Measurements from ENCODE around the gene OR7C1. TPM values are rescaled to one million over a fixed set of nuclear protein-coding genes. Genes with fewer than 3 reads are reported as not detected.

OR7C1 gene
- total RNA-seq, 1 experiment from 2014 or later, result not detected

- H3K27ac Mint-ChIP-seq, result no peak overlapping the region
- ATAC-seq (no peak), DNase-seq (ENCODE audit: low spot score) (no peak)
- H3K27me3 Mint-ChIP-seq (ENCODE audit: low read depth), result peaks cover 11% of the 10 kb centered on the region
- H3K4me1 Mint-ChIP-seq, result no peaks in the 10 kb centered on the region
- ChIA-PET POLR2A (no interaction called here), CTCF (no interaction called here)
- H3K4me3 Mint-ChIP-seq, result no peak overlapping the region
- H3K36me3 Mint-ChIP-seq, result peaks cover 14% of the 10 kb centered on the region
- TF ChIP-seq ZNF425 (CRISPR knock-in tag; conservative IDR thresholded peaks at IDR 0.05) (no peak), FOXK1 (CRISPR knock-in tag; IDR thresholded peaks at IDR 0.05) (no peak), SP1 (CRISPR knock-in tag; conservative IDR thresholded peaks at IDR 0.05) (no peak), ZNF263 (CRISPR knock-in tag; IDR thresholded peaks at IDR 0.05; ENCODE audit: low read depth) (no peak), ZBTB21 (CRISPR knock-in tag; IDR thresholded peaks at IDR 0.05; ENCODE audit: borderline replicate concordance) (no peak)
- peaks cover 26% of the 10 kb centered on the region for H3K9me3 Mint-ChIP-seq
Observed at GRCh38 chr19:14871619-14872230, 36.7 kb upstream of the OR7C1 start.

GRCh38 chr19:14868497-14868896, 33.5 kb upstream of the OR7C1 start:
- ATAC-seq, result no peak
- Mint-ChIP-seq H3K27ac (no peak overlapping the region), H3K27me3 (ENCODE audit: low read depth) (peaks cover 10% of the 10 kb centered on the region; the same call in 1 of the 2 replicates), H3K9me3 (peaks cover 53% of the 10 kb centered on the region), H3K4me1 (no peaks in the 10 kb centered on the region), H3K36me3 (peaks cover 21% of the 10 kb centered on the region), H3K4me3 (no peak overlapping the region)
- ChIA-PET POLR2A (no interaction called here), CTCF (no interaction called here)
- no peak for DNase-seq (ENCODE audit: low spot score)
- TF ChIP-seq ZNF281 (CRISPR knock-in tag; IDR thresholded peaks at IDR 0.05), result no peak
- TF ChIP-seq JUN (CRISPR knock-in tag; IDR thresholded peaks at IDR 0.05), result no peak
- TF ChIP-seq ZNF317 (CRISPR knock-in tag; IDR thresholded peaks at IDR 0.05; ENCODE audit: borderline replicate concordance, low read depth), result no peak
- TF ChIP-seq ESRRA (CRISPR knock-in tag; IDR thresholded peaks at IDR 0.05; ENCODE audit: borderline replicate concordance), result no peak
- no peak for TF ChIP-seq FOXP1 (CRISPR knock-in tag; IDR thresholded peaks at IDR 0.05; ENCODE audit: borderline replicate concordance)
- TF ChIP-seq AFF4 (CRISPR knock-in tag; IDR thresholded peaks at IDR 0.05; ENCODE audit: borderline replicate concordance), result no peak
- no peak for TF ChIP-seq ZNF416 (CRISPR knock-in tag; IDR thresholded peaks at IDR 0.05)
- TF ChIP-seq ZNF532 (CRISPR knock-in tag; IDR thresholded peaks at IDR 0.05; ENCODE audit: borderline replicate concordance), result no peak

All from WTC11 (cell line).